TTC549 (cell line): ENCODE measurements around the gene PLAC1.

ENCODE experiments used
- FAIRE-seq: peaks from 2 replicates; lab custom pipeline; 2012; peaks lifted over from hg19 to GRCh38; lab: Jason Lieb, UNC

The PLAC1 gene

GRCh38 chrX:134658002-134658759, at the start of gene PLAC1:
Gene PLAC1 (minus strand): TSS chrX:134658471. CDS start chrX:134566682, 91,789 bp downstream.
- FAIRE-seq: no peak

- FAIRE-seq: no peak
Observed at GRCh38 chrX:134706138-134706537, 47.9 kb upstream of the PLAC1 start.

- FAIRE-seq: no peak
Observed at GRCh38 chrX:134695999-134696398, 37.7 kb upstream of the PLAC1 start.

GRCh38 chrX:134694333-134695322, 36.4 kb upstream of the PLAC1 start:
- FAIRE-seq: no peak

GRCh38 chrX:134693644-134694043, 35.4 kb upstream of the PLAC1 start:
- FAIRE-seq: no peak

- no peak for FAIRE-seq
Observed at GRCh38 chrX:134692990-134693389, 34.7 kb upstream of the PLAC1 start.

GRCh38 chrX:134692233-134692632, 34.0 kb upstream of the PLAC1 start:
- no peak for FAIRE-seq

GRCh38 chrX:134691453-134691852, 33.2 kb upstream of the PLAC1 start:
- FAIRE-seq: no peak

GRCh38 chrX:134688839-134689238, 30.6 kb upstream of the PLAC1 start:
- FAIRE-seq: no peak

- FAIRE-seq: no peak
Observed at GRCh38 chrX:134688031-134688823, 30.0 kb upstream of the PLAC1 start.

- FAIRE-seq: no peak
Observed at GRCh38 chrX:134685668-134686067, 27.4 kb upstream of the PLAC1 start.

GRCh38 chrX:134684956-134685355, 26.7 kb upstream of the PLAC1 start:
- FAIRE-seq: no peak

- no peak for FAIRE-seq
Observed at GRCh38 chrX:134683351-134684005, 25.2 kb upstream of the PLAC1 start.

GRCh38 chrX:134682081-134682480, 23.8 kb upstream of the PLAC1 start:
- FAIRE-seq: no peak

- FAIRE-seq: no peak
Observed at GRCh38 chrX:134679644-134680043, 21.4 kb upstream of the PLAC1 start.

GRCh38 chrX:134679221-134679620, 20.9 kb upstream of the PLAC1 start:
- no peak for FAIRE-seq

GRCh38 chrX:134677332-134677731, 19.1 kb upstream of the PLAC1 start:
- FAIRE-seq: no peak

- FAIRE-seq: no peak
Observed at GRCh38 chrX:134676436-134676835, 18.2 kb upstream of the PLAC1 start.

GRCh38 chrX:134673123-134673522, 14.9 kb upstream of the PLAC1 start:
- FAIRE-seq: no peak

- FAIRE-seq: no peak
Observed at GRCh38 chrX:134672101-134672500, 13.8 kb upstream of the PLAC1 start.

GRCh38 chrX:134671294-134671693, 13.0 kb upstream of the PLAC1 start:
- no peak for FAIRE-seq
